Right atrium auricular region (tissue), 2 donors: ENCODE data around the gene FRMD3. TPM values are rescaled to one million over a fixed set of nuclear protein-coding genes. Genes with fewer than 3 reads are reported as not detected.
"Not testable (repeated sequence)": the region's sequence is repeated elsewhere in the genome, so short reads cannot be mapped to it uniquely, and the experiment has no call there.

ENCODE experiments used
- DNase-seq: peaks from one replicate; pipeline ENCODE4 v3.0.0-alpha.2; 2019; ENCODE audit warnings: low spot score
- H3K27ac ChIP-seq, 2 donors: fragments of 200-600 bp; sonication (generic); 1 replicate in 1 of 2; 2 replicates in 1 of 2; pipeline ENCODE4 v1.5.1; 2016 to 2019
- H3K27me3 ChIP-seq, 2 donors: fragments of 200-600 bp; sonication (generic); one replicate each; pipeline versions ENCODE4 v1.5.1 to v1.6.0; 2017 to 2019
- H3K36me3 ChIP-seq: fragments of 200-600 bp; sonication (generic); one replicate; pipeline ENCODE4 v1.5.1; 2016
- H3K4me1 ChIP-seq, 2 donors: fragments of 200-600 bp; sonication (generic); one replicate each; pipeline versions ENCODE4 v1.5.1 to v1.6.0; 2017 to 2019
- H3K4me3 ChIP-seq, 2 donors: fragments of 200-600 bp; sonication (generic); 1 replicate in 1 of 2; 2 replicates in 1 of 2; pipeline ENCODE4 v1.5.1; 2017 to 2019; ENCODE audit warnings: mild to moderate bottlenecking in 1 of 2, moderate library complexity in 1 of 2
- H3K9me3 ChIP-seq, 2 donors: fragments of 200-600 bp; sonication (generic); one replicate each; pipeline ENCODE4 v1.5.1; 2019
- CTCF ChIP-seq, 2 donors: fragments of 200-600 bp; sonication (generic); IDR thresholded peaks; one replicate each; pipeline ENCODE4 v1.5.1; 2019; ENCODE audit warnings: antibody characterized with exemption in 2 of 2
- total RNA-seq, 2 donors: library from RNA; depleted of rRNA; stranded (reverse); fragments of >200 nt; gene quantifications; one replicate each; pipeline ENCODE4 v1.1.0, GENCODE V29; 2016

FRMD3 gene
- total RNA-seq, 2 donors from 2014 or later: 31.4 to 77.5 TPM

- no peak overlapping the region for H3K27ac ChIP-seq
- no peaks in the 10 kb centered on the region for H3K9me3 ChIP-seq
- no peaks in the 10 kb centered on the region for H3K36me3 ChIP-seq
- no peak for TF ChIP-seq CTCF (IDR thresholded peaks at IDR 0.05)
- no peaks in the 10 kb centered on the region for H3K27me3 ChIP-seq
- no peak overlapping the region for H3K4me3 ChIP-seq
- no peak for DNase-seq
- no peaks in the 10 kb centered on the region for H3K4me1 ChIP-seq
These were observed 16.8 kb downstream of the FRMD3 start for GRCh38 chr9:83521411-83521810.

GRCh38 chr9:83521011-83521410 is 17.2 kb downstream of the FRMD3 start:
- DNase-seq: no peak
- no peak overlapping the region for H3K27ac ChIP-seq
- no peaks in the 10 kb centered on the region for H3K9me3 ChIP-seq
- no peaks in the 10 kb centered on the region for H3K4me1 ChIP-seq
- no peak overlapping the region for H3K4me3 ChIP-seq
- TF ChIP-seq CTCF (IDR thresholded peaks at IDR 0.05): no peak
- H3K27me3 ChIP-seq: no peaks in the 10 kb centered on the region
- H3K36me3 ChIP-seq: no peaks in the 10 kb centered on the region

GRCh38 chr9:83520292-83520691 is 17.9 kb downstream of the FRMD3 start:
- no peaks in the 10 kb centered on the region for H3K36me3 ChIP-seq
- H3K4me3 ChIP-seq: no peak overlapping the region
- no peaks in the 10 kb centered on the region for H3K9me3 ChIP-seq
- TF ChIP-seq CTCF (IDR thresholded peaks at IDR 0.05): no peak
- DNase-seq: no peak
- H3K27me3 ChIP-seq: no peaks in the 10 kb centered on the region
- no peaks in the 10 kb centered on the region for H3K4me1 ChIP-seq
- H3K27ac ChIP-seq: no peak overlapping the region

GRCh38 chr9:83517980-83518379 is 20.2 kb downstream of the FRMD3 start:
- H3K4me3 ChIP-seq, H3K36me3 ChIP-seq, H3K9me3 ChIP-seq, DNase-seq, H3K27me3 ChIP-seq, H3K27ac ChIP-seq, H3K4me1 ChIP-seq: not testable (repeated sequence)

GRCh38 chr9:83514767-83515166 is 23.4 kb downstream of the FRMD3 start:
- peaks cover 0 to 15% of the 10 kb centered on the region in 2 donors for H3K4me1 ChIP-seq
- no peak for TF ChIP-seq CTCF (IDR thresholded peaks at IDR 0.05)
- no peaks in the 10 kb centered on the region for H3K9me3 ChIP-seq
- H3K36me3 ChIP-seq: no peaks in the 10 kb centered on the region
- DNase-seq: no peak
- H3K27ac ChIP-seq: no peak overlapping the region
- no peaks in the 10 kb centered on the region for H3K27me3 ChIP-seq
- H3K4me3 ChIP-seq: no peak overlapping the region

GRCh38 chr9:83512621-83513020 is 25.6 kb downstream of the FRMD3 start:
- Histone ChIP-seq H3K4me1 (peaks cover 0 to 33% of the 10 kb centered on the region in 2 donors), H3K4me3 (no peak overlapping the region), H3K9me3 (no peaks in the 10 kb centered on the region), H3K27me3 (no peaks in the 10 kb centered on the region), H3K27ac (peak overlapping the region in 1 of 2 donors; percentile 5), H3K36me3 (no peaks in the 10 kb centered on the region)
- no peak for DNase-seq
- no peak for TF ChIP-seq CTCF (IDR thresholded peaks at IDR 0.05)
